Cardiac fibroblast (primary cell): ENCODE measurements around the gene RBM33.

Experiments used
- DNase-seq, 2 donors: peaks; one replicate each; pipeline versions ENCODE4 v3.0.0 to v3.0.0-alpha.2; 2010; ENCODE audit warnings: low read depth in 2 of 2
- H3K4me3 ChIP-seq, 2 donors: replicated peaks in 1 of 2; 1 replicate in 1 of 2; 2 replicates in 1 of 2; pipeline ENCODE4 v1.5.1; 2011; ENCODE audit warnings: low read depth in 2 of 2, low read length in 2 of 2, mild to moderate bottlenecking in 2 of 2, moderate library complexity in 1 of 2
- CTCF ChIP-seq: IDR thresholded peaks from one replicate; pipeline ENCODE4 v1.5.1; 2011; ENCODE audit warnings: low read depth, mild to moderate bottlenecking, low read length, inconsistent platforms

The RBM33 gene

GRCh38 chr7:155804431-155804831 lies 160.0 kb downstream of the RBM33 start:
- peak overlapping the region; percentile 5 to 41 for H3K4me3 ChIP-seq
- no peak for DNase-seq
- TF ChIP-seq CTCF: no peak

DNA sequence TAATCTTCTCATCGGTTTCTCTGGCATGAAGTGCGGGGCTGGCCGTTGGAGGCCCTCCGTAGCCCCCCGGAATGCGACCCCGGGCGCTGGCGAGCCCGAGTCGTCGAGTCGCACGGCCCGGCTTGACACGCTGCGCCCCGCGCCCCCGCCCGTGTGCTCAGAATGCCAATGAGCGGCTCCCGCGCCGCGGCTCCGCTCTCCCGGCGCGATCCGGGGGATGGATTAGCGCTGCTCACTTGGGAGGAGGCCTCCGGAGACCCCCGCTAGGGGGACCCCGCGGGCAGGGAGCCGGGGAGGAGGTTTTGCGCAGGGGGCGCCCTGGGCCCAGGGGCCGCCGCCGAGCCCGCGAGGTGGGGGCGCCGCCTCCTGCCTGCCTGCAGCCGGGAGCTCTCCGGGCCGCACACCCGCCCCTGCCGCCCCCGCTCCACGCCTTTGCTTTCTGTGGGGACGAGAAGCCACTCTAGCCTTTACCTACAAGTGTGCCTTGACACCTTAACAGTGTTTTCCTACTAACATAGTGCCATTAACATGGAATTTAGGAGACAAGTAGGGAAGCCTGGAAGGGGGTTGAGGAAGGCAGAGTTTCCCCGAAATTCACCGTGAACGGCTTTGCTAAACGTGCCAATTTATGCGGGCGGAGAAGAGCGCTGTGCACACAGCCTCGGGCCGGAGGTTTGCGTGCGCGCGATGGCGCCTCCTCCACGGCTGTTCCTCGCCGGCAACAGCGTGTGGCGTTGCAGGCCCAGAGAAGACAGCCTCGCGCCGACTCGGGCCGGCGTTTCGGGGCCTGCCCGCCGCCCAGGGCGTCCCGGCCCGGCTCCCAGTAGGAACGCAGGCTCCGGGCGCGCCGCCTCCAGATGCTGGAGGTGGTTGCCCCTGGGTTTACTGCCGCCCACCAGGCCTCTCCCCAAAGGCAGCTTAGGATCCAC lies 160.7 kb downstream of the RBM33 start:
- peak; percentile 76 for DNase-seq
- TF ChIP-seq CTCF: peak; percentile 37
- peak overlapping the region; percentile 36 to 41 for H3K4me3 ChIP-seq

DNA sequence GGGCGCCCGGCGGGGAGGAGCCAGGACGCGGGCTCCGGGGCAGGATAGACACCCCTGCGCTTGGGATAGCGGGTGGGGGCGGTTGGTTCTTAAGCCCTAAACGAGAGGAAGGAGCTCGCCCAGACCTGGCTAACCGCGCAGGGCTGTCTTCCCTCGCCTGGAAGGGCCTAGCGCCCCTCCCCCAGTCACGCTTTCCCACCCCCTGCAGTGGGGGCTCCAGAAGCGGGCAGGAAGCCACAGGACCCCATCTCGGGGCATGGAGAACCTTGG lies 161.3 kb downstream of the RBM33 start:
- TF ChIP-seq CTCF: no peak
- no peak for DNase-seq
- H3K4me3 ChIP-seq: peak overlapping the region; percentile 36 to 41

DNA sequence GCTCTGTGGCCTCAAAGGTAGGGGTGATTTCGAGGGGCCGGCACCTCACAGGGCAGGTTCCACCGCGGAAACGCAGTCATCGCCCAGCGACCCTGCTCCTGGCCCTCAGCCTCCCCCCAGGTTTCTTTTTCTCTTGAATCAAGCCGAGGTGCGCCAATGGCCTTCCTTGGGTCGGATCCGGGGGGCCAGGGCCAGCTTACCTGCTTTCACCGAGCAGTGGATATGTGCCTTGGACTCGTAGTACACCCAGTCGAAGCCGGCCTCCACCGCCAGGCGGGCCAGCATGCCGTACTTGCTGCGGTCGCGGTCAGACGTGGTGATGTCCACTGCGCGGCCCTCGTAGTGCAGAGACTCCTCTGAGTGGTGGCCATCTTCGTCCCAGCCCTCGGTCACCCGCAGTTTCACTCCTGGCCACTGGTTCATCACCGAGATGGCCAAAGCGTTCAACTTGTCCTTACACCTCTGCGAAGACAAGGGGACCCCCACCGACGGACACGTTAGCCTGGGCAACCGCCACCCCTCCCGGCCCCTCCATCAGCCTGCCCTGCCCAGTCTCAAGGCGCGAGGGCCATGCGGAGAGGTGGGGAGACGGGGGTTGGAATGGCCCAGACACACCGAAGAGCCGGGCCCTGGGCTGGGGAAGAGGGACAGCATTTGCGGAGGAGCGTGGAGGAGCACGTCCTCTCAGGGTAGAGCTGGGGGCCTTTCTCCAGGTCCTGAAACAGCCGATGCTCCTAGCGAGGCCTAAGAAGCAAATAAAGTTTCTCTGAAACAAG lies 161.8 kb downstream of the RBM33 start:
- TF ChIP-seq CTCF: no peak
- peak overlapping the region in 1 of 2 donors; percentile 36 for H3K4me3 ChIP-seq
- DNase-seq: no peak

DNA sequence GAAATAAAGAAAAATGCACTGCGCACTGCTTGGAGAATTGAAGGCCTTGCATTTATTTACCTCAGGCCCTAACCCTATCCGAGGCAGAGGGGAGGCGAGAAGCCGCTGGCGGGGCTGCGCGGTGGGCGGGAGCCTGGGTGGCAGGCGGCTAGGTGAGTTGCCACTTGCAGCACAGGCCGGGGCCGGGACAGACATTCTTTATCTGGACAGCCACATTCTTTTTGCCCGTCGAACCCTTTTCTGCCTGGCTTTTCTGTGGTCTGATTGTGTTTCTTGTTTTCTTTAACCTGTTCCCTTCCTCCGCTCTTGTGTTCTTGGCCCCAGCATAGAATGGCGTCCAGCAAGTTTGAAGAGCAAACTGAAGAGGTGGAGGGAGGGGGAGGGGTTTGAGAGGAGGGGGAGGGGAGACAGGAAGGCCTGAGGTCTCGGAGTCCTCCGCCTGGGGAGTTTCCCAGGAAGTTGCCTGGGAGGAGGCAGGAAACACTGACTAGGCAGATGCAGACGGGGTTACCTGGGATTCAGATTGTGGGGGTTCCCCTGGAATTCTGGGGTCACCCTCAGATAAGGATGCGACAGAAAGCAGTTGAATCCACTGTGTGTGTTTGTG lies 162.7 kb downstream of the RBM33 start:
- H3K4me3 ChIP-seq: no peak overlapping the region
- DNase-seq: no peak
- no peak for TF ChIP-seq CTCF

GRCh38 chr7:155807789-155808548 lies 163.5 kb downstream of the RBM33 start:
- peak overlapping the region in 1 of 2 donors; percentile 14 for H3K4me3 ChIP-seq

More at GRCh38 chr7:155807789-155808548, 163.5 kb downstream of the RBM33 start:
- no peak for TF ChIP-seq CTCF
- DNase-seq: no peak
